Prostate gland (tissue), 2 donors: ENCODE measurements around the gene SLC25A52.

Experiments used
- CTCF ChIP-seq, 4 experiments: fragments of 200-600 bp in 2 of 4; fragments of 450-650 bp in 2 of 4; sonication (generic) in 2 of 4; IDR thresholded peaks; 1 replicate in 3 of 4; 2 replicates in 1 of 4; pipeline ENCODE4 v1.5.1; 2016 to 2019; ENCODE audit warnings: antibody characterized with exemption in 4 of 4, mild to moderate bottlenecking in 2 of 4, moderate library complexity in 2 of 4
- POLR2A ChIP-seq: fragments of 450-650 bp; IDR thresholded peaks from one replicate; pipeline ENCODE4 v1.6.1; 2016; ENCODE audit warnings: antibody characterized with exemption, mild to moderate bottlenecking
- POLR2AphosphoS5 ChIP-seq: sonication (generic); formaldehyde crosslinking; IDR thresholded peaks from one replicate; pipeline ENCODE4 v1.6.1; 2017; ENCODE audit warnings: antibody characterized with exemption

- TF ChIP-seq CTCF (IDR thresholded peaks at IDR 0.05) (no peak), POLR2A (no peak), POLR2AphosphoS5 (no peak)
These were observed 14.3 kb upstream of the SLC25A52 start for GRCh38 chr18:31774962-31775361.
